Mucosa of rectum (tissue), 2 donors: ENCODE data around the gene FAM217A.
A peak's percentile ranks its signal among the peaks of the same experiment; 100 is the strongest.
"Not testable (repeated sequence)": the region's sequence is repeated elsewhere in the genome, so short reads cannot be mapped to it uniquely, and the experiment has no call there.

Experiments used
- H3K27ac ChIP-seq, 2 donors: one replicate each; pipeline ENCODE4 v1.7.0; 2013; ENCODE audit warnings: inconsistent platforms in 2 of 2, low read depth in 2 of 2, low read length in 2 of 2
- H3K27me3 ChIP-seq, 2 donors: one replicate each; pipeline ENCODE4 v1.7.0; 2013; ENCODE audit warnings: low read length in 2 of 2; ENCODE audit not compliant: control insufficient read depth in 2 of 2, insufficient read depth in 2 of 2
- H3K36me3 ChIP-seq, 2 donors: one replicate each; pipeline ENCODE4 v1.7.0; 2013; ENCODE audit warnings: low read length in 2 of 2; ENCODE audit not compliant: control insufficient read depth in 2 of 2, insufficient read depth in 2 of 2
- H3K4me1 ChIP-seq, 2 donors: one replicate each; pipeline ENCODE4 v1.7.0; 2013; ENCODE audit warnings: low read length in 2 of 2, mild to moderate bottlenecking in 1 of 2; ENCODE audit not compliant: control insufficient read depth in 2 of 2, insufficient read depth in 2 of 2
- H3K4me3 ChIP-seq, 2 donors: one replicate each; pipeline ENCODE4 v1.7.0; 2013; ENCODE audit warnings: low read length in 2 of 2
- H3K9ac ChIP-seq, 2 donors: one replicate each; pipeline ENCODE4 v1.7.0; 2013; ENCODE audit warnings: low read length in 2 of 2, low read depth in 1 of 2, mild to moderate bottlenecking in 1 of 2
- H3K9me3 ChIP-seq, 2 donors: one replicate each; pipeline ENCODE4 v1.7.0; 2013; ENCODE audit warnings: low read length in 2 of 2; ENCODE audit not compliant: control insufficient read depth in 2 of 2
- donor health status: healthy.
- donor health status: Normal muscosa, but diverticular disease.

The FAM217A gene

GRCh38 chr6:4090043-4090442 lies 11.1 kb upstream of the FAM217A start:
- H3K4me1 ChIP-seq: peaks cover 5 to 14% of the 10 kb centered on the region in 2 donors
- H3K9me3 ChIP-seq, H3K4me3 ChIP-seq, H3K9ac ChIP-seq, H3K27ac ChIP-seq, H3K36me3 ChIP-seq, H3K27me3 ChIP-seq: not testable (repeated sequence)

DNA sequence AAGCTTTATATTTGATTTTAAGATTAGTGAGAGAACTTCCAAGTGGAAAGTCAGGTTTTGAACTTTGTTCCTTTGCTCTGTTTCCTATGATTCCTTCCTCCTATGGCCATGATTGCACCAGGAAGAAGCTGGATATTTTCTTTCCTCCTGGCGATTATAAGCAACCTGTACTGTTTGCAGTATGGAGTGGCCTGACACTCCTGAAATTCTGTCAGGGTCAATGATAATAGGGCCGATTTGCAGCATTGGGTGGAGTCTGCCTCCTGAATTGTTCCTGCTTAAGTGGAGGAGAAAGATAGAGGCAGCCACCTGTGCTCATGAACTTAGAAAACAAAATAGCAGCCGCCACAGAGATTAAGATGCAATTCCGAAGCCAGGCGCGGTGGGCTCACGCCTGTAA lies 9.8 kb upstream of the FAM217A start:
- Histone ChIP-seq H3K4me3 (peak overlapping the region in 1 of 2 donors; percentile 20), H3K27ac (peak overlapping the region; percentile 79 to 84), H3K27me3 (no peaks in the 10 kb centered on the region), H3K9ac (no peak overlapping the region), H3K9me3 (no peaks in the 10 kb centered on the region), H3K36me3 (no peaks in the 10 kb centered on the region), H3K4me1 (peaks cover 5 to 18% of the 10 kb centered on the region in 2 donors)

DNA sequence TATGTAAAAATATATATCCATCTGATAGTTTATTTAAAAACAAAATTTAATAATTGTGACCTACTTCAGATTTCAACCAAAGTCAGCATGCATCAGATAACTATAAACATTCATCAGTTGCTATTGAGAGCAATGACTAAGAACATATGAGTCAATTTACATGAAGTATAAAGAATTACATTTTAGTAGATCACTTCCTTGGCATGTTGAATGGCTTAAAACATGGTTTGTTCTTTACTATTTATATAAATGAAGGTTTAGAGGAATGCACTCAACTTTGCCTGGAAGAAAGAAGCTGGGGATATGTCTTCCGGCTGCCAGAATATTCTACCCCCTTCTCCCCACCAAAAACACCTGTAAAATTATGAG lies 6.4 kb upstream of the FAM217A start:
- no peak overlapping the region for H3K4me3 ChIP-seq
- no peak overlapping the region for H3K27ac ChIP-seq
- no peaks in the 10 kb centered on the region for H3K27me3 ChIP-seq
- no peaks in the 10 kb centered on the region for H3K9me3 ChIP-seq
- peaks cover 2 to 8% of the 10 kb centered on the region in 2 donors for H3K4me1 ChIP-seq
- no peak overlapping the region for H3K9ac ChIP-seq
- H3K36me3 ChIP-seq: no peaks in the 10 kb centered on the region

GRCh38 chr6:4084444-4085331 lies 5.8 kb upstream of the FAM217A start:
- no peaks in the 10 kb centered on the region for H3K9me3 ChIP-seq
- no peak overlapping the region for H3K9ac ChIP-seq
- H3K4me1 ChIP-seq: peaks cover 2 to 8% of the 10 kb centered on the region in 2 donors
- H3K27ac ChIP-seq: no peak overlapping the region
- no peaks in the 10 kb centered on the region for H3K27me3 ChIP-seq
- H3K4me3 ChIP-seq: peak overlapping the region in 1 of 2 donors; percentile 11
- H3K36me3 ChIP-seq: no peaks in the 10 kb centered on the region

- H3K27ac ChIP-seq: no peak overlapping the region
- H3K9ac ChIP-seq: no peak overlapping the region
- no peaks in the 10 kb centered on the region for H3K36me3 ChIP-seq
- H3K27me3 ChIP-seq: no peaks in the 10 kb centered on the region
- H3K4me3 ChIP-seq: no peak overlapping the region
- no peaks in the 10 kb centered on the region for H3K9me3 ChIP-seq
- no peaks in the 10 kb centered on the region for H3K4me1 ChIP-seq
These were observed 4.3 kb downstream of the FAM217A start for GRCh38 chr6:4074478-4075235.

- Histone ChIP-seq H3K4me3 (no peak overlapping the region), H3K36me3 (no peaks in the 10 kb centered on the region), H3K9ac (no peak overlapping the region), H3K27me3 (no peaks in the 10 kb centered on the region), H3K27ac (no peak overlapping the region), H3K9me3 (no peaks in the 10 kb centered on the region), H3K4me1 (peaks cover 0 to 3% of the 10 kb centered on the region in 2 donors)
These were observed 7.6 kb downstream of the FAM217A start for GRCh38 chr6:4071330-4071729.

- H3K9ac ChIP-seq: no peak overlapping the region
- H3K4me1 ChIP-seq: peaks cover 0 to 3% of the 10 kb centered on the region in 2 donors
- H3K9me3 ChIP-seq: no peaks in the 10 kb centered on the region
- H3K4me3 ChIP-seq: no peak overlapping the region
- H3K36me3 ChIP-seq: peaks cover 5 to 12% of the 10 kb centered on the region in 2 donors
- H3K27me3 ChIP-seq: no peaks in the 10 kb centered on the region
- H3K27ac ChIP-seq: no peak overlapping the region
These were observed 9.7 kb downstream of the FAM217A start for GRCh38 chr6:4069199-4069598.

GRCh38 chr6:4067673-4068072 lies 11.3 kb downstream of the FAM217A start:
- Histone ChIP-seq H3K4me1 (peaks cover 0 to 3% of the 10 kb centered on the region in 2 donors), H3K27me3 (no peaks in the 10 kb centered on the region), H3K9me3 (no peaks in the 10 kb centered on the region), H3K36me3 (peaks cover 16 to 23% of the 10 kb centered on the region in 2 donors), H3K4me3 (no peak overlapping the region), H3K27ac (peak overlapping the region; percentile 35 to 44), H3K9ac (no peak overlapping the region)

- Histone ChIP-seq H3K9ac (no peak overlapping the region), H3K4me3 (no peak overlapping the region), H3K9me3 (no peaks in the 10 kb centered on the region), H3K27me3 (no peaks in the 10 kb centered on the region), H3K36me3 (peaks cover 24 to 30% of the 10 kb centered on the region in 2 donors), H3K27ac (no peak overlapping the region), H3K4me1 (peaks cover 0 to 3% of the 10 kb centered on the region in 2 donors)
These were observed 12.7 kb downstream of the FAM217A start for GRCh38 chr6:4066029-4066755.
